GM18867 (cell line): ENCODE data around the gene STAG1.
"Not testable (repeated sequence)": the region's sequence is repeated elsewhere in the genome, so short reads cannot be mapped to it uniquely, and the experiment has no call there.

Experiments
- ATAC-seq: cut with Tn5 transposase; IDR thresholded peaks from one replicate; pipeline ENCODE4 v1.9.1; 2021; ENCODE audit warnings: mild to moderate bottlenecking, moderate library complexity; ENCODE audit not compliant: unreplicated experiment

The STAG1 gene

DNA sequence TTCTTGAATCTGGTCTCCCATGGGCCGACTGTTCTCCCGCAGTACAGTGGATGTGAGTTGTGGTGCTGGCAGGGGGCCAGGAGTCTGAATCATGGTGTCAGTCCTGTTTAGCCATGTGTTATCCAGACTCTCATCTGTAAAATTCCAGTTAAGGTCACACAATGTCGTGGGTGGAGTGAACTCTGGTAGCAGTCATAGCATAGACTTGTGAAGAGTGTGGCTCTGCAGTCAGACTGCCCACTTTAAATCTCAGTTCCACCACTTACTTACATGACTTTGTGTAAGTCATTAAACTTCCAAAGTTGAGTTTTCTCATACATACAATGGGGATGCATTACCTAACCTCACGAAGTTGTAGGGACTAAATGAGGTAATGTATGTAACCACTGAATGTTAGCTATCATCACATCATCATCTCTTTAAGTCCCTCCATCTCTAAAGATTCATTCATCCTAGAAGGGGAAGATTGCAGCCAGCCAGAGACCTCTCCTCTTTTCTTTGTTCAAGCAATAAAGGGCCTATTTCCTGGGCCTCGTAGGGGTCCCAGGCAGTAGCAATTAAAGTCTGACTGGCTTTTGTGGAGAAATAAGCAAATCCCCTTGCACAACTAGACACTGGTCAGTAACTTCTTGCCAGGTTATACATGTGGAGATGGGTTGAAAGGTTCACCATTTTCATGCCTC, 408.2 kb downstream of the STAG1 start:
- no peak for ATAC-seq

DNA sequence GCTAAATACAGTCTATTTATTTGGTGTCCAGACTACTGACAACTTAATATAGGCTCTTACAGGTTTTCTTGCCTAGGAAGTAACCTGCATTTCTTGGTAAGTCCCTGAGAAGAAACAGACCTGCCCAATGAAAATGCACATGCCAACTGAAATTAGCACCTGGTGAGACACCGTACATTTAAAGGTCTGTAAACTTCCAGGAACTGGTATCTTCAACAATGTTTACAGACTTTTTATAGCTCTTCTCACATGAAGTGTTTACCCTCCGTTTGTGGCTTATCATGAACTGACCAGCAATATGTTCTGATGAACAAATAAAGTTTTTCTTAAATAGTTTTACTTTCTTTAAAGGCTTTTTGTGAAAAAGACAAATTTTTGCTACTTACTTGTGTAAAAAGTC, 408.7 kb downstream of the STAG1 start:
- ATAC-seq = no peak

DNA sequence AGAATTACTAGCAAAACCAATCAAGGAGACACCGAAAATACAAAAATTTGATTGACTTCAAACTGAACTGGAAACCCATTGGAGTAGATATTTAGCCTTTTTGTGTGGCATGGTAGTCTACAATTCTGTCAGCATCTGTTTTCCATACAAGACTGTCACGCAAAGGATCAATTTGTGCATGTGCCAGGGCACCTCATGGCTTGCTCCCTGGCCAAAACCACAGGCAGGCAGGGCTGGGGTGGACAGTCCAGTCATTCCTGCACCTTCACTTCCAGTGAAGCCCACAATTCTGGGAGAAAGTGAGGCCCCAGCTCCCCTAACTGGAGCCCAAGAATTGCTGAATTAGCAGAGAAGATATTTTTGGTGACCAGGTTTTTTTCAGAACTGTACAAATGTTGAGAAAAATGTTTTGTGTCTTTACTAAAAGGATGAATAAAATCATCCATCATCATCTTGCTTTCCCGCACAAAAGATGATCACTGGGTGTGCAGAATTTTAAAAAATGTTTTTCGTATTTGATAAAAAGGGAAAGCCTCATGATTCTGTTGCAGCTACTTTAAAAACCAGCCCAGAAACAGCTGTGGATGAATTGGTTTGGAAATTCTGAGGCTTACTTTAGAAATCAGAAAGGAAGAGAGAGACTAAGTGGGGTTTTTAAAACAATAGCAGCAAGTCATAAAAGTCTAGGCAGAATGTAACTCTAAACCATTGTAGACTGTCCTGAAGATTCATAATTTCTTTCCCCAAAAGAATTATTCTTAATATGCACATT, 415.7 kb downstream of the STAG1 start:
- no peak for ATAC-seq

DNA sequence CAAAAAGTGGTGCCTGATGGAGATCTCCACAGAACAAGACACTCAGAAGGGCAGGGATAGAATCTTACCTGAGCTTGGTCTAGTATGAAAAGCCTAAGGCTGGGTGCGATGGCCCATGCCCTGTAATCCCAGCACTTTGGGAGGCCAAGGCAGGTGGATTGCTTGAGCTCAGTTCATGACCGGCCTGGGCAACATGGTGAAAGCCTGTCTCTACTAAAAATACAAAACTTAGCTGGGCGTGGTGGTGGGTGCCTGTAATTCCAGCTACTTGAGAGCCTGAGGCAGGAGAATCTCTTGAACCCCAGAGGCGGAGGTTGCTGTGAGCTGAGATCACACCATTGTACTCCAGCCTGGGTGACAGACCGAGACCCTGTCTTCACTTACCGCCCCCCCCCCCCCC, 417.5 kb downstream of the STAG1 start:
- ATAC-seq = not testable (repeated sequence)

DNA sequence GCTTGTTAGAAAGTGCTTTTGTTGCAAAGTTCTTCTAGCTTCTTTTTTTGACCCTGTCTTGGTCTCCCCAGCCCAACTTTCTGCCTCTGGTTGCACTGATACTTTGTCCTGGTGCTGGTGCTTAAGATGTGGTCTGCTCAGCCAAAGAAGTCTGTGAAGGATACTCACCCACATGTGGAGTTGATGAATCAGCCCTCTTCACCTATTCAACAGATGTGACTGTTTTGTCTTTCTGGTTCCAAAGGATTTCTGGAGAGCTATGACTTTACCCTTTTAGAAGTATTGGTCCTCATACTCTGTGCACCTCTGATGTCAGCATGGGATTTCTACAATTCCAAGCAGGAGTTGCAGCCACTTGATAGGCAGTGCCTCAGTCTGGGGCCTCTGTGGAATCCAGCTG, 418.0 kb downstream of the STAG1 start:
- ATAC-seq = no peak

DNA sequence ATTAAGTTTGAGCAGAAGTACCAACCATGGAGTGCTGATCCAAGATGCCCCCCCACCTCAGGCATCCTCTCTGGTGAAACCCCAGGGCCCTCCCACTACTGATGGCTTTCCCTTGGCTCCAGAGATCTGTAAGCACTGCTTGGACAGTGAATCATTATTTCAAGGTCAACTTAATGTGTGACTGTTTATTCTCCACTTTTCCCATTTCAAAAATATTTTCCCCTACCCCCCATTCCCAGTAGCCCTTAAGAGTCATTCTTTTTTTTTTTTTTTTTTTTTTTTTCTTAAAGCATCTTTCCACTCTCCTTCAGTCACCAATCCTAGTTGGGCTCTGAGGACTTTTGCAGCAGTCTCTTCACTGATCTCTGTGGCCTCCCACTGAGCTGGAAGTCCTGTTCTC, 419.4 kb downstream of the STAG1 start:
- no peak for ATAC-seq

DNA sequence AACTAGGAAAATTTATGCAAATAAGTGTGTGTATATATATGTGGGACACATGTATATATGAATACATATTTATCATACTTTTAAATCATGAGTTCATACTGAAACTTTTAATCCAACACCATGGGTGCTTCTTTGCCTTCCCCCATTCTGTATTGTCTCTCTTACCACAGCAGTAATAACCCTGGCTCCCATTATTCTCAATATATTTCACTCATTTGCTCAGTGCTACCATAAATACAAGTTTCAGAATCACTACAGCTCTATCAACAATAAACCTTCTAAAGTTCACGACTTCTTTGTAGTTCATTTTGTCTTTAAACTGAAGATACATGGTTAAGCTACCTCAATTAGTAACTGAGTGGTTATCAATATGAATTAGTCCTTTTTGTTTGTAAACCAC, 419.9 kb downstream of the STAG1 start:
- no peak for ATAC-seq

DNA sequence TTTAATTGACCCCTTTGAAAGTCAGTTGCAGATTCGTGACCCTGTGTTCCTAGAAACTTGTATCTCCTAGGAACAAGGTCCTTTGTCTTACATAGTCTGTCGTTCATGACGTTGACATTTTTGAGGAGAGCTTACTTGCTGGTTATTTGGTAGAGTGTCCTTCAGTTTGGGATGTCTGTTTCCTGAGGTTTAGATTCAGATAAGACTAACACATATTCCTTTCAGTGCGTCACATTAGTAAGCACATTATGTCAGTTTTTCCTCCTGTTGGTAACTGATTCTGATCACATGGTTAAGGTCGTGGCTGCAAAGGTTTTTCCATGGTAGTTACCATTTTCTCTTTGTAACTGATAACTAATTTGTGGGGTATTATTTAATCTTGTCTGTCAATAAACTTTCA, 421.3 kb downstream of the STAG1 start:
- ATAC-seq = no peak

DNA sequence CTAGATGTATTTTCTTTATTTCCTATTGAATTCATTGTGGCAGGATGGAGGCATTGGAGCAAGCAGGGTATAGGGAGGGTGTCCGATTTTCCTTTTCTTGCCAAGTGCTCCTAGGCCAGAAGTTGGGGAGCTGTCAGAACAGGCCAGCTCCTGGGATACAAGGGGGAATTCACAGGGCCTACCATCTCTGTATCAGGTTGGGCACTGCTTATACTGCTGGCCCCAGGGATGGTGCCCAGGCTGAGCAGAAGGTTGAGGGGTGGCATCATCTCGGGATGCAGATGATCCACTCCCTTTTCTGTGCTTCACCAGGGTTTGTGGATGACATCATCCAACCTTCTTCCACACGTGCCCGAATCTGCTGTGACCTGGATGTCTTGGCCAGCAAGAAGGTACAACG, 422.6 kb downstream of the STAG1 start:
- ATAC-seq = no peak

DNA sequence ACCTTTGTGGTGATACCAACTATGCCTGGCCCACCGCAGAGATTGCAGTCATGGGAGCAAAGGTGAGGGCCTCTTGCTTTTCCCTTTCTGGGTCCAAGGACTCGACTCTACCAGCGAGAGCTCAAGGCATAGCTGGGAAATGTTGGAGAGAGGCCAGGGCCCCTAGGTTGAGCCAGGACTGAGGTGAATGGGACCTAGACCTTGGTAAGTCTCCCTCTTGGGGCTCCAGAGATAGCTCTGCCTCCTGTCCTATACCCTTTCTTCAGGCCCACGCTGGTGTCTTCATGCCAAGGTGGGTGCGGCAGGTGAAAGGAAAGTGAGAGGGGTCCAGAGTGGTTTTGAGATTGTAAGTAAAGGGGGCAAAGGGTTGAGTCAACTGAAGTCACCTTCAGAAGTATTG, 424.5 kb downstream of the STAG1 start:
- ATAC-seq = no peak

DNA sequence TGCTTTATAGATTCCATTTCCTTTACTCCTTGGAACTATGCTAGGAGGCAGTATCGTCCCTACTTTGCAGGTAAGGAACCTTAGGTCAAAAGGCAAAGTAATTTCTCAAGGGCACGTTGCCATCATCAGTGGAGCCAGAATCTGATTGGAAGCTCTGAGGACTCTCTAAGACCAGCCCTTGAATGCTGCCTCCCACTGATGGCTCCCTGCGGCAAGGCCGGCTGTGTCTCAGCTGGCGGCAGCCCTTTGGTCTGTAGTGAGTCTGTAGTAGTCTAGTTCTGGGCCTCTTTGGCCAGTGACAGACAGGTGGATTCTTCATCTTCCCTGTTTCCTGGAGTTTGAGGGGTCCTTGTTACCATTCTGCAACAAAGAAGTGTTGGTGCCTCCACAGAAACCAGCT, 425.9 kb downstream of the STAG1 start:
- ATAC-seq = no peak

DNA sequence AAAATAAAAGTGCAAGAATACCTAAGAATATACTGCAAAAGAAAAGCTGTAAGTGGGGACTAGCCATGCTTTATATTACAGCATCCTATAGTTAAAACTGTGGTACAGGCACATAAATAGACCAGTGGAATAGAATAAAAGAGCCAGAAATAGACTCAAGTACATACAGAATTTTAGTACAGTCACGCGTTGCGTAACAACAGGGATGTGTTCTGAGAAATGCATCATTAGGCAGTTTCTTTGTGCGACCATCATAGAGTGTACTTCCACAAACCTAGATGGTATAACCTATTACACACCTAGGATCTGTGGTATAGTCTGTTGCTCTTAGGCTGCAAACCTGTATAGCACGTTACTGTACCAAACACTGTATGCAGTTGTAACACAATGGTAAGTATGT, 440.2 kb downstream of the STAG1 start:
- ATAC-seq = no peak

DNA sequence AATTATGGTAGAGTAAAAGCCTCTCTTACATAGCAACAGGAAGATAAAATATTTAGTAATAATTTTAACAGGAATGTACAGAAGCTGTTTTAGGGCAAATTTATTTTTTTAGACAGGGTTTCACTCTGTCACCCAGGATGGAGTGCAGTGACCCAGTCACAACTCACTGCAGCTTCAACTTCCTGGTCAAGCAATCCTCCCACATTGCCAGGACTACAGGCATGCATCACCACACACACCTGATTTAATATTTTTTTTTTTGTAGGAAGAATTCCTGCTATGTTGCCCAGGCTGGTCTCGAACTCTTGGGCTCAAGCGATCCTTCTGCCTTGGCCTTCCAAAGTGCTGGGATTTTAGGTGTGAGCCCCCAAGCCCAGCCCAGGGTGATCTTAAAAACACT, 440.9 kb downstream of the STAG1 start:
- no peak for ATAC-seq

DNA sequence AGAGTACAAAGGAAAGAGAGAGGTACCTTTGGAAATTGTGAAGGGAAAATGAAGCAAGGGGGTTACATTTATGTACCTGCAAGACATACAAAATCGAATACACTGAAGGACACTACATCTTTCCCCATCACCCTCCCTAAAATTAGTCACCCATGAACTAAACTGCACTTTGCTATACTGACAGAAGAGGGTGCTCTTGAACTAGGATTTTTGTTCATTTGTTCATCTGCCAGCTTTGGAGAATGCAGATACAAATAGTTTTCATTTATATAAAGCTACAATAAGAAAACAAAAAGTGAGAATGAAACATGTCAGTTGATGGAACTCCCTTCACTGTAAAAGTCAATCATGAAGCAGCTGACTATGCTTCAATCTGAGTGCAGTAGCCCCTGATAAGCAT, 446.3 kb downstream of the STAG1 start:
- ATAC-seq = no peak

DNA sequence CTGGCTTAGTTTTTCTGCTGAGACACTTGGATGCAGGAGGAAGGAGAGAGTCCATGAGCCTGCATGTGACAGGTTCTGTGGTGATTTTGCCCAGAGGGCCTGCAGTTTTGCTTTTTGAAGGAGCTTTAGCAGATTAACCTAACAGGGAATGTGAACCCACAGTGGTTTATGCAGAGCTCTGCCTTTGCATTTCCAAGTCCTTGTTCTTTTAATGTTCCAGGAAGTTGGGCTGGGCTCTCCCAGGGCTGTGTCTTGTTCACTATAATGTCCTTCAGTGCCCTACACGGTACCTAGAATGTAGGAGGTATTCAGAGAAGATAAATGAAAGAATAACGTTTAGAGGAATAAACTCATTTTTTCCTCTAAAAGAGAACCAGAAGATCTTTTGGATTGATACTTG, 451.7 kb downstream of the STAG1 start:
- ATAC-seq = no peak

DNA sequence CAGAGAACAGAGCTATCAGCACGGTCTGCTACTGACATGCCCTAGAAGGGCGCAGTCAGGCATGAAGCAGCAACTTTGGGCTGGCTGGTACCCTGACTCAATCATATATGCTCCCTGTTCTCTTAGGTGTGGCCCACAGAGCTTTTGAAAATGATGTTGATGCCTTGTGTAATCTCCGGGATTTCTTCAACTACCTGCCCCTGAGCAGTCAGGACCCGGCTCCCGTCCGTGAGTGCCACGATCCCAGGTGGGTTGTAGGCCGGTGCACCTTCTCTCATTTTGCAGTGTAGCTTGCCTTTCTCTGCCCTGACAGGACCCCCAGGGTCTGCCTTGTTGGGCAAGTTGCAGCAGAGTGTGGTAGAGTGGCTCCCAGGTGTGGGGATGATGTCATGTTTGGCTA, 454.4 kb downstream of the STAG1 start:
- no peak for ATAC-seq

DNA sequence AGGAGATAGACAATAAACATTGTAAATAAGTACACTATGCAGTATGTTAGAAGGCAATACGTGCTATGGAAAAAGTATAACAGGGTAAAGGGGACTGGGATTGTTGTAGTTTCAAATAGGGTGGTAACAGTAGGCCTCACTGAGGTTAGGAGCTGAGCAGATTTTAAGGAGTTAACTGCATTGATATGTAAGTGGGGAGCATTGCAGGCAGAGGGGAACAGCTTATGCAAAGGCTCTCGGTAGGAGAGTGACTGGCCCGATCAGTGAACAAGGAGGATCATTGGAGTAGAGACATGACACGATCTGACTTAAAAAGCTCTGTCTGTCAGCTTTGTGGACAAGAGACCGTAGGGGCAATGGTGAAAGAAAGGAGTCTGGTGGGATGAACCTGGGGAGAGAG, 455.2 kb downstream of the STAG1 start:
- no peak for ATAC-seq

DNA sequence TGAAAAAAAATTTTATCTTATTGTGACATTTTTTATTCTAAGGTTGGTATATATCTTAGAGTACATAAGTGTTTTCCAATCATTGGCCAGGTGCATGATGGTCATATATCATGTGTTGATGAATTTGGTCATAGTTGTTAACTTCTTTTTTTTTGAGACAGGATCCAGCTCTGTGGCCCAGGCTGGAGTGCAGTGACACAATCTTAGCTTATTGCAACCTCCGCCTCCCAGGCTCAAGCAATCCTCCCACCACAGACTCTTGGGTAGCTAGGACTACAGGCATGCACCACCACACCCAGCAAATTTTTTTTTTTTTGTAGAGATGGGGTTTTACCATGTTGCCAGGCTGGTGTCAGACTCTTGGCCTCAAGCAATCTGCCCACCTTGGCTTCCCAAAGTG, 458.0 kb downstream of the STAG1 start:
- no peak for ATAC-seq

DNA sequence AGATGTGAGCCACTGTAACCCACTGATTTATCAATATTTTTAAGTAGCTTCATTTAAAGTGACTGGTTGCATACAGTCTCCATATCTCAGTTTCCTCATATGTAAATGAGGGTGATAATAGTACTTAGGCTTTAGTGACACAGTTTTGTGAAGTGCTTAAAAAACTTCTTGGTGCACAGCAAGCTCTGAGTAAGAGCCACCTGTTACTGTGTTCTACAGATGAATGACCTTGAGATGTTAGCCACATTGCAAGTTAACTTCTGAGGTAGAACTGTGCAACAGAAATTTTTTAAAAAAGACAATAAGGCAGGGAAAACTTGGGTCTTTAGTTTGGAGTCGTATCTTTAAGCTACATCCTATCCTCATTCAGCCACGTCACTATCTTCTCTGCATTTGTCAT, 458.9 kb downstream of the STAG1 start:
- no peak for ATAC-seq

DNA sequence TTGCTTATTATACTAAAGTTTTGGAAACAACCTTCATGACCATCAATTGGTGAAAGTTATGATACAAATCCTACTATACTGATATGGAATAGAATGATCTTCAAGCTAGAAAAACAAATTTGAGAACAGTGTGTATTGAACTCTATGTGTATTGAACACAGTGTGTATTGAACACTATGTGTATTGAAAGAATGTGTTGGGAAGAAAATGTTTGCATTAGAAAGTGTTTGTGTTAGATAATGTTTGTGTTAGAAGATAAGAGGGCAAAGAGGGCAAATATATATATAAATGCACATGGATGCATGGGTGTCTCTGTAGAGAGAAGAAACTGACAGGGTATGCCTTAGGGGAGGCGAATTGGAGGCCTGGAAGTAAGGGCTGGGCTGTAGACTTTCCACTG, 459.7 kb downstream of the STAG1 start:
- ATAC-seq = no peak

DNA sequence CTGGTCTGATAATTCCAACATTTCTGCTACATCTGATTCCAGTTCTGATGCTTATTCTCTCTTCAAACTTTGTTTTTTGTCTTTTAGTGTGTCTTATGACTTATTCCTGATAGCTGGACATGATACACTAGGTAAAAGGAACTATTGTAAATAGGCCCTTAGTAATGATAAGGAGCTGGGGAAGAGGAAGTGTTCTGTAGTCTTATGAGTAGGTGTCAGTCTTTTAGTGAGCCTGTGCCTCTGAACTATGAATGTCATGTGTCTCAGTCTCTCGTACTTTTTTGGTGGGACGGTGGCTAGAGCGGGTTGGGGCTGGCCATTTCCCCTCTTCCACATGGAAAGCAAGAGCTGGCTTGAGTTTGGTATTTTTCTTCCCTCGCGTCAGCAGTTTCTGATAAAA, 460.9 kb downstream of the STAG1 start:
- no peak for ATAC-seq
